ENCODE data around the gene INPP5E.

The INPP5E gene

GRCh38 chr9:136443687-136444086 lies 4.0 kb upstream of the INPP5E start:
- TF ChIP-seq, protein P1, sequence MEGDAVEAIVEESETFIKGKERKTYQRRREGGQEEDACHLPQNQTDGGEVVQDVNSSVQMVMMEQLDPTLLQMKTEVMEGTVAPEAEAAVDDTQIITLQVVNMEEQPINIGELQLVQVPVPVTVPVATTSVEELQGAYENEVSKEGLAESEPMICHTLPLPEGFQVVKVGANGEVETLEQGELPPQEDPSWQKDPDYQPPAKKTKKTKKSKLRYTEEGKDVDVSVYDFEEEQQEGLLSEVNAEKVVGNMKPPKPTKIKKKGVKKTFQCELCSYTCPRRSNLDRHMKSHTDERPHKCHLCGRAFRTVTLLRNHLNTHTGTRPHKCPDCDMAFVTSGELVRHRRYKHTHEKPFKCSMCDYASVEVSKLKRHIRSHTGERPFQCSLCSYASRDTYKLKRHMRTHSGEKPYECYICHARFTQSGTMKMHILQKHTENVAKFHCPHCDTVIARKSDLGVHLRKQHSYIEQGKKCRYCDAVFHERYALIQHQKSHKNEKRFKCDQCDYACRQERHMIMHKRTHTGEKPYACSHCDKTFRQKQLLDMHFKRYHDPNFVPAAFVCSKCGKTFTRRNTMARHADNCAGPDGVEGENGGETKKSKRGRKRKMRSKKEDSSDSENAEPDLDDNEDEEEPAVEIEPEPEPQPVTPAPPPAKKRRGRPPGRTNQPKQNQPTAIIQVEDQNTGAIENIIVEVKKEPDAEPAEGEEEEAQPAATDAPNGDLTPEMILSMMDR (IDR thresholded peaks at IDR 0.05; ENCODE audit: low read depth, low read length), result no peak
- DNase-seq (ENCODE audit: extremely low read depth, low read depth), result no peak

GRCh38 chr9:136443087-136443486 lies 3.4 kb upstream of the INPP5E start:
- no peak for DNase-seq (ENCODE audit: extremely low read depth, low read depth)
- TF ChIP-seq, protein P1 (IDR thresholded peaks at IDR 0.05; ENCODE audit: low read depth, low read length), result no peak

GRCh38 chr9:136442265-136442664 lies 2.6 kb upstream of the INPP5E start:
- TF ChIP-seq, protein P1 (IDR thresholded peaks at IDR 0.05; ENCODE audit: low read depth, low read length), result no peak
- DNase-seq (ENCODE audit: extremely low read depth, low read depth), result no peak

GRCh38 chr9:136441681-136442245 lies 2.1 kb upstream of the INPP5E start:
- TF ChIP-seq, protein P1 (IDR thresholded peaks at IDR 0.05; ENCODE audit: low read depth, low read length), result no peak
- DNase-seq (ENCODE audit: extremely low read depth, low read depth), result no peak

DNA sequence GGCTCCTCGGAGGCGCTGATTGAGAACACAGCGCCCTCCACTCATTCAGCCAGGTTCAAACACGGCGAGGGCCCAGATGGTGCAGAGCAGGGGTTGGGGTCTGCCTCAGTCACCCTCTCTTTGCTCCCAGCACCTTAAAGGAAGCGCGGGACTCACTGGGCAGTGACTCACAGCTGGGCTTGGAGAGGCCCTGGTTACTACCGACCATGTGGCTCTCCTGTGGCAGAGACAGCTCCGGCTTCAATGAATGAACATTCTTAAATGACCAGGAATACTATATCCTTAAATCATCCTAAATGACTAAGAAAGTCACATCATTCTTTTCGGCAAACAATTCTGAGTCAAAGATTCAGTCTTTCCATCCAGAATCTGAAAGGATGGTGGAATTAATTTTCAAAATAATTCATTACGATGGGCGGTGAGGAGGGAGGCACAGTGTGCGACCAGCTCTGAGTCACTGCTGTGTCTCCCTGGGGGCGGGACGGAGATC lies 1.6 kb upstream of the INPP5E start:
- no peak for DNase-seq (ENCODE audit: extremely low read depth, low read depth)
- TF ChIP-seq, protein P1 (IDR thresholded peaks at IDR 0.05; ENCODE audit: low read depth, low read length), result no peak

DNA sequence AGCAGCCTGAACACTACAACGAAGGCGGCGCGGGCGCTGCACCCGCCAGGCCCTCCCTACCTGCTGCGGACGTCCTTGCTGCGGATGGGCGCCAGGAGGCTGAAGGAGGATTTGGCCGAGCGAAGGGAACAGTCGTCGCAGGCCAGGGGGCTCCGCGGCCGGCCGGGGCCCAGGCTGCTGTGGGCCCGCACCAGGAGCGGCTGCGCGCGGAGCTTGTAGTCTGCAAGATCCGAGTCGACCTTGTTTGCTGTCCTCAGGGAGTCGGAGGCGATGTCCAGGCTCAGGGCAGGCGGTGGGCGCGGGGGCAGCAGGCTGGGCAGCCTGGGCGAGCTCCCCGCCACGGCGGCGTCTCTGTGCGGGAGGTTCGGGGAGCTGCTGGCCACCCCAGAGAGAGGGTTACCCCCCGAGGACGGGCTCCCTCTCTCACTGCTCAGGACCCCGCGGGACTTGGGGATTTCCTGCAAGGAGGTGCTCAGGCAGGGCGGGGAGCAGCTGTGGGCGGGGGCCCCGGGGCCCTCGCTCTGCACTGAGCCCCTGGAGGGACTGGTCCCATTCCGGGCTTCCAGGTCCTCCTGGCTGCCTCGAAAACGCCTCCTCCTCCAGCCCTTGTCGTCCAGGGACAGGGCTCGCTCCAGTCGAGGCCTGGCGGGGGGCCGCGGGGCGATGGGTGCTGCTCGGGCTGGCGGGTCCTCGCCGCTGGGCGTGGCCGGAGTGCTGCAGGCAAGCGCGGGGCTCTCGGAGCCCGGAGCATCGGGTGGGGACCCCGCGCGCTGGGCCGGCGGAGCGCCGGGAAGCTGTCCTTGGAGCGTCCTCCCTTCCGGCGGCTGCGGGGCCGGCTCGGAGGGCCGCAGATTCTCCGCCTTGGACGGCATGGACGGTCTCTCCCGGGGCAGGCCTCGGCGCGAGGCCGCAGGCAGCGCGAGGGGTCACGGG lies 831 bp downstream of the INPP5E start:
- TF ChIP-seq, protein P1 (IDR thresholded peaks at IDR 0.05; ENCODE audit: low read depth, low read length), result no peak
- no peak for DNase-seq (ENCODE audit: extremely low read depth, low read depth)
